NCI-H82 treated with DMSO at 0.1 percent for 48 hours (cell line): ENCODE results near the gene RAD18.
A peak's percentile ranks its signal among the peaks of the same experiment; 100 is the strongest.

Source experiments
- DNase-seq: peaks from one replicate; lab custom pipeline; 2025; ENCODE audit not compliant: unreplicated experiment; lab: John Stamatoyannopoulos, UW

RAD18 gene

DNA sequence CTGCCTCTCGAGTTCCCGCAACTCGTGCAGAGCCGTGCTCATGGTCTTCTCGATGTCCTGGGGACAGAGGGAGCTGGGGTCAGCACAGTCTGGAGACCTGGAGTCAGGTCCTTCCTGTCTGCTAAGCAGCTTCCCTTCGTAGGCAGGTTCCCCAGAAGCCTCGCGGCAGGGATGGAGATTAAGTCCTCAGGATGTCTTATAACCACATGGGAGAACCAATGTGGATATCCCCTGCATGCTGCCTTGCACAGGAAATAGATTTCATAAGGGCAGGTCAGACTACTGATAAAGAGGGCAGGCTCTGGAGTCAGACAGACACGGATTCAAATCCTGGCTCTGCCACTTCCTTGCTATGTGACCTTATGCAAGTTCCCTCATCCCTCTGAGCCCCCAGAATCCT, 22.6 kb upstream of the RAD18 start:
- DNase-seq: no peak

DNA sequence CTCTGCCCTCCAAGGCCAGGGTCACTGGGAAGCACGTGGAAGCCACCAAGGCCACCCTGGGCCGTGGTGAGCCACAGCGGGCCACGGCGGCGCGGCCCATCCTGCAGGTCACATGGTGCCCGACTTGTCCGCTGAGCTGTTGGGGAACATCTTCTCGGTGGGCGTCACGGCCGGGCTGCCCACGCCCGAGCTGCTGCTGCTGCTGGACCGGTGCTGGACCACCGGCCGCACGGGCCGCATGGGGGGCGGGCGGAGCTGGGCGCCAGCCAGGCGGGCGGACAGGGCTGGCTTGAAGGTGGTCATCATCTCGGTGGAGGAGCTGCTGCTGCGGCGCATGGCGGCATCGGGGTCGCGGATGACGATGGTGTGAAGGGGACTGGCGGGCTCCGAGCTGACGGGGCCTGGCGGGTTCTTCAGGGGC, 22.1 kb upstream of the RAD18 start:
- no peak for DNase-seq

- DNase-seq: no peak
These were observed 21.3 kb upstream of the RAD18 start for GRCh38 chr3:8984526-8984925.

- no peak for DNase-seq
These were observed 20.8 kb upstream of the RAD18 start for GRCh38 chr3:8984081-8984480.

DNA sequence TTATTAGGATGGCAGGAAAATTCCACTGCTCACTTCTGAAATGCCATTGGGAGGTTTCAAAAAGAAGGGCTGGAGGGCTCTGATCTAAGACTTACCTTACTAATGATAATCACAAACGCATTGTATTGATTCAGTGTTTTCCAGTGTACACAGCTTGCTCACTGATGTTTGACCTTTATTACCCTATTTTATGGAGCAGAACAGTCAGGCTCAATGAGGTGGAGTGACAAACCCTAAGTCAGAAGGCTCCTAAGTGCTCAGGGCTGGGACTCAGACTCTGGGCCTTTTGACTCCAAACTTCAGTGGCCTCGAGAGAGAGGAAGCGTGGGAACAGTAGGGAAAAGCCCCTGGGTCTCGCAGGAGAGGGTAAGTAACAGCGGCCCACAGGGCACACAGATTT, 20.3 kb upstream of the RAD18 start:
- DNase-seq: no peak

DNA sequence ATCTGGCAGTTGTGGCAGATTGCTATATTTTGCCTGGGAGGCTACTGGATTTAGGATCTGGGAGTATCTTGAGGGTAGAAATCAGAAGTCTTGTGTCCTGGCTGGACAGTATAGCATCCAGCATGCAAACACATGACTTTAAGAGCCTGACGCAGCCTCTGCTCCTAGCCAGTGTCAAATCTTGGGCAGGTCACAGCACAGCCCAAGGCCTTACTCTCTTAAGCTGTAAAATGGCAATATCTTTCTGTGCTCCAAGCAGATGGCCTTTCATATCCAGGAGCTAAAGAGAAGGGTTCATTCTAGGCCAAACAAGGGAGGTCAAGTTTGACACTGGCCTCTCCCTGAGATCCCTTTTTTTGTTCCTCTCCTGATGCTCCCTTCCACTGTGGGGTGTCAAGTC, 19.8 kb upstream of the RAD18 start:
- no peak for DNase-seq

GRCh38 chr3:8982509-8982908, 19.2 kb upstream of the RAD18 start:
- no peak for DNase-seq

- no peak for DNase-seq
These were observed 18.4 kb upstream of the RAD18 start for GRCh38 chr3:8981700-8982099.

DNA sequence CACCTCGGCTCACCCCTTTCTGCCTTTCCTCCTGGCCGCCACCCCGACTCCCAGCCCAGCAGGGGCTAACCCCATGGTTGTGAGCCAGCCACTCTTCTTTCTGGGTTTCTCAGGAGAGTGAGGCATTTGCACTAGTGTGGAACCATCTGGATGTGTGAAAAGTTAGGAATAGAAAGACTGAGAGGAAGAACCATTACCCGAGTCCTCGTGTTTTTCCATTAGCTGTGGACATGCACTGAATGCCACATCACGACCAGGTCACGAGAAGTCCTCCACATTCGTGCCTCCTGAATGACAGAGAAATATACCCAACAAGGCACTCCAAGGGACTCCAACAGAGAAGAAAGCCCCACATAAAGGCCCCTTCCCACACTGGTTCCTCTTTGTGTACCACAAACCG, 18.0 kb upstream of the RAD18 start:
- no peak for DNase-seq

GRCh38 chr3:8980756-8981257, 17.5 kb upstream of the RAD18 start:
- no peak for DNase-seq

- no peak for DNase-seq
These were observed 16.0 kb upstream of the RAD18 start for GRCh38 chr3:8979262-8979661.

GRCh38 chr3:8978551-8978950, 15.3 kb upstream of the RAD18 start:
- DNase-seq: no peak

DNA sequence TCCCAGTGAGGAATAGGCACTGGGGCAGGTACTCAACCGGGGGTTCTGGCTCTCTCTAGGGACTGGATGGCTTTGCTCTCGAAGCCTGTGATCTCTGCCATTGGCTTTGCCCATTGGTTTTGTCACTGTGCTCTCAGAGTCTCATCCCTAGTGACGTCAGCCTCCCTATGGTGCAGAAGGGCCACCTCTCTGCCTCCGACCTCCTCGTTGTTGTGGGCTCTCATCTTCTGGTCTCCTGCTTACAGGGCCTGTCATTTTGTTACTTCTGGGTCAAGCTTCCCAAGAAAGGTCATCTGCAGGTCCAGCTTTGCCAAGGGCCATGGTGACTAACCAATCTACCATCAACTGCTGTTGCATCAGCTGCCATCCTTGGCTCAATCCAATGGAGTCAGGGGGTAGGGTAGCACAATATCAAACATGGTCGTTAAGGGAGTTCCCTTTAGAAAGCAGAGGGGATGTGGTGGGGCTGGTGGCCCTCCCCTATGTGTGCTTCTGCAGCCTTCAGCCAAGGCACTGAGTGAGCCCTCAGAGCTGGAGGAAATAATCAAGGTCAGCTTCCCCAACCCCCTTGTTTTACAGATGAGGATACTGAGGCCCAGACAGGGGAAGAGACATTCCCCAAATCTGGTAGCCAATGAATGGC, 13.4 kb upstream of the RAD18 start:
- DNase-seq: no peak

DNA sequence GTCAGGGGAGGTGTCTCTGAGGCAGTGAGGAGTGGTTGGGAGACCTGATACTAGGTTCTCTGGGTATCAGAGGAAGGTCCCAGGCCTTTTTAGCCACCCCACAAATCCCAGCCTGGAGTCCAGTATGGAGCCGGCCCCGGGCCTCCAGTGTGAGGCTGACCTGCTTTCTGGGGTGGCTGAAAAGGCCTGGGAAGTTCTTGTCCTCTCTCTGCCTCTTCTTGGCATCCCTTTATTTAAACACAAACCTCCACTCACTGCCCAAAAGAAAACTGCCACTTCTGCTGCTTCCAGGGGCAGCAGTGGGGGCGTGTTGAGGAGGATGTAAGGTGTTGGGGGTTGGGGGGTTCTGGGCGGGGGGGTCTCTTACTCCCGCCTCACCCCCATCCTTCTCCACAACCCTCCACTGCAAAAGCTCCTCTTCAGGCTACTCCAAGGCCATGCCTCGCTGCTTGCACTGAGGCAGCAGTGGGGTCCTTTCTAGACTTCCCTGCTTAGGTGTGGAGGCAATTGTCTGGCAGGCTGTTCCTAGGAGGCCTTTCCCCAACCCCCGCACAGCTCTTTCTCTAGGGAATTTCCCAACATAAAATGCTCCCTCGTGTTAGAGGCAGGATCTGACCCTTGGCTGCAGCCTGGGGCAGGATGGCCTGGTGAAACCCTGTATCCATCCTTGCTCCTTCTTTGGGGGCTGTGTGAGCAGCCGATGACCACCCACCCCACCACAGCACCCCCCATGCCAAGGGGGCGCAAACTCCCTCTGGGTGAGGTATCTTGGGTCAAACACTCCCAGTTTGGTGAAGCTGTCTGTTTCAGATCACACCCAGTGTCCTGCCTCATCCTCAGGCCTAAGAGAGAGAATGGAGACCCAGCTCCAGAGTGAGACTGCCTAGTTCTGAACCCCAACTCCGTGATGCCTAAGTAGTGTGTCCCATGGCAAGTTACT, 12.1 kb upstream of the RAD18 start:
- DNase-seq: no peak

- no peak for DNase-seq
These were observed 11.2 kb upstream of the RAD18 start for GRCh38 chr3:8974458-8974857.

- peak; percentile 74 for DNase-seq
These were observed 9.4 kb upstream of the RAD18 start for GRCh38 chr3:8972639-8973038.

- DNase-seq: peak; percentile 5
These were observed 7.8 kb upstream of the RAD18 start for GRCh38 chr3:8970971-8971589.

DNA sequence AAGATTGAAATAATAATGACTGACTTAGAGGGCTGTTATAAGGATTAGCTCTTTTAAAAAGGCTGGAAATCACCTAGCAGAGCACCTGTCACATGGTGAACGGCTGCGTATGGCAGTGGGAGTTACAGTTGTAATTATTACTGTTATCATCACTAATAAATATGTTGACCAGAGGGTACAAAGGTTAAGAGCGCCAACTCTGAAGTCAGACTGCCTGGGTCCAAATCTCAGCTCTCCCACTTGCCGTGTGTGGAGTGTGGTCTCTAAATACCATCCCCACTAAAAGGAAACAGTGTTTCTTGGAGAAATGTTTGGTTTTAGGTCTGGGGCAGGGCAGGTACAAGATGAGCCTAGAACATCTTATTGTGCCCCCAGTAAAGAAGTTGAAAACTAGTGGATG, 6.0 kb upstream of the RAD18 start:
- DNase-seq: no peak

DNA sequence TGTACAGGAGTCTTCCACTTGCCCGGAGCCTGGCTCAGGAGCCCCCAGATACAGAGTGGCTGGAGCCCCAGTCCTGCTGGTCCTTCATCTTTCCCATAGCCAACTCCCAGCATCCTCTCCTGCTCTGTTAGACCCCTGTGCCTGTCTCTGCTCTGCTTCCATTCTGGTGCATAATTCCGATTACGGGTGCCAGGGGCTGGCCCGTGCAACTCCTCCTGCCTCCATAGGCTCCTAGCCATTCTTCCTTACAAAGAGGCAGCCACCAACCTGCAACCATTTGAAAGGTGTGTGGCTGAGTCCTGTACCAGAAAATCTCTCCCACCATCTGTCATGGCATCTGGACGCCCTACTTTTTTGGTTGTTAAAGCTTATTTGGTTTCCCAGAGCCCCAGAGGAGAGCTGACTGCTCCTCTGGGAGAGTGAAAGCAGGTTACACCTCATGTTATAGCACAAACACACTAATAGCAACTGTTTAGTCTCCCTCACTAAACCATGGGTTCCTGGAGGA, 5.2 kb upstream of the RAD18 start:
- DNase-seq: no peak

- no peak for DNase-seq
These were observed 4.3 kb upstream of the RAD18 start for GRCh38 chr3:8967553-8967952.

DNA sequence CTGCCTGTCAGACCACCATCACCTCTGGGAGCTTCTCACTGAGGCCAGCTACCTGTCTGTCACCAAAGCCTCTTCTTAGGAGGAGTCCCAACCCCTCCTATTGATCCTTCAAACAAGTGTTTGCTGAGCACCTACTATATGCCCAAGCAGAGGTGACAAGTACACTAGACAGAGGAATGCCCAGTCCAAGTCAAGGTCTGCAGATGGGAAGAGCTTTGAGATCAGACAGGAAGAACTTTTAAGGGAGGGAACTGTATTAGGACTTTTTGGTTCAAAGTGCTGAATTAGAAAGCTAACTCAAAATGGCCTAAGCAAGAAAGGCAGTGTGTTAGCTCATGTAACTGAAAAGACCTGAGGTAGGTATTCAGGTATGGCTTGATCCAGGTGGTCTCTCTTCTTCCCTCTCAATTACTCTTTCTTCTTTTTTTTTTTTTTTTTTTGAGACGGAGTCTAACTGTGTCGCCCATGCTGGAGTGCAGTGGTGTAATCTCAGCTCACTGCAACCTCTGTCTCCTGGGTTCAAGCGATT, 3.6 kb upstream of the RAD18 start:
- DNase-seq: no peak
